ENCODE data around the gene CREBZF. TPM values are rescaled to one million over a fixed set of nuclear protein-coding genes. Genes with fewer than 3 reads are reported as not detected.

The CREBZF gene
- total RNA-seq, 2 donors from 2014 or later, result 39.3 to 47.5 TPM

- H3K9ac ChIP-seq (ENCODE audit: extremely low read depth, low read length, poor library complexity, severe bottlenecking), result no peak overlapping the region
- peaks cover 2% of the 10 kb centered on the region for H3K27me3 Mint-ChIP-seq (ENCODE audit: insufficient read depth)
- no peak overlapping the region for H3K4me3 ChIP-seq (ENCODE audit: low read length)
- DNase-seq, result no peak
- no peaks in the 10 kb centered on the region for H3K9me3 ChIP-seq (ENCODE audit: control insufficient read depth, low read length)
- TF ChIP-seq CTCF (conservative IDR thresholded peaks at IDR 0.05), result no peak
- H3K4me1 Mint-ChIP-seq, result peaks cover 8% of the 10 kb centered on the region
- no peaks in the 10 kb centered on the region for H3K4me1 ChIP-seq (ENCODE audit: control insufficient read depth, insufficient read depth, low read length)
- no peaks in the 10 kb centered on the region for H3K27me3 ChIP-seq (ENCODE audit: control insufficient read depth, insufficient read depth, low read length, poor library complexity, severe bottlenecking)
- no peak overlapping the region for H3K27ac ChIP-seq (ENCODE audit: low read depth, low read length)
- no peak overlapping the region for H3K4me3 Mint-ChIP-seq
- H3K36me3 Mint-ChIP-seq (ENCODE audit: low read depth), result no peaks in the 10 kb centered on the region
- no peaks in the 10 kb centered on the region for H3K9me3 Mint-ChIP-seq
- peak overlapping the region; percentile 23 for H3K27ac Mint-ChIP-seq
- H3K36me3 ChIP-seq (ENCODE audit: control insufficient read depth, insufficient read depth, low read length), result peaks cover 10% of the 10 kb centered on the region
- WGBS, 2 experiments (ENCODE audit: insufficient coverage in 1 of 2, insufficient read length in 1 of 2), result 88 to 93% methylated on average over 2 of the region's 2 CpGs
Measured at GRCh38 chr11:85643191-85643614, 21.7 kb downstream of the CREBZF start.

GRCh38 chr11:85634747-85635146, 30.2 kb downstream of the CREBZF start:
- Histone ChIP-seq H3K9me3 (ENCODE audit: control insufficient read depth, low read length) (no peaks in the 10 kb centered on the region), H3K27ac (ENCODE audit: low read depth, low read length) (no peak overlapping the region), H3K27me3 (ENCODE audit: control insufficient read depth, insufficient read depth, low read length, poor library complexity, severe bottlenecking) (no peaks in the 10 kb centered on the region), H3K4me1 (ENCODE audit: control insufficient read depth, insufficient read depth, low read length) (peaks cover 3% of the 10 kb centered on the region), H3K9ac (ENCODE audit: extremely low read depth, low read length, poor library complexity, severe bottlenecking) (no peak overlapping the region), H3K4me3 (ENCODE audit: low read length) (no peak overlapping the region), H3K36me3 (ENCODE audit: control insufficient read depth, insufficient read depth, low read length) (peaks cover 46% of the 10 kb centered on the region)
- Mint-ChIP-seq H3K27me3 (ENCODE audit: insufficient read depth) (no peaks in the 10 kb centered on the region), H3K27ac (no peak overlapping the region), H3K9me3 (no peaks in the 10 kb centered on the region), H3K4me1 (no peaks in the 10 kb centered on the region), H3K36me3 (ENCODE audit: low read depth) (peaks cover 45% of the 10 kb centered on the region), H3K4me3 (no peak overlapping the region)
- WGBS, 2 experiments (ENCODE audit: insufficient coverage in 1 of 2, insufficient read length in 1 of 2), result 100% methylated on average over 3 of the region's 3 CpGs; no CpG with 5 or more reads in 1 of the 2 experiments
- DNase-seq, result no peak
- TF ChIP-seq CTCF (conservative IDR thresholded peaks at IDR 0.05), result no peak

DNA sequence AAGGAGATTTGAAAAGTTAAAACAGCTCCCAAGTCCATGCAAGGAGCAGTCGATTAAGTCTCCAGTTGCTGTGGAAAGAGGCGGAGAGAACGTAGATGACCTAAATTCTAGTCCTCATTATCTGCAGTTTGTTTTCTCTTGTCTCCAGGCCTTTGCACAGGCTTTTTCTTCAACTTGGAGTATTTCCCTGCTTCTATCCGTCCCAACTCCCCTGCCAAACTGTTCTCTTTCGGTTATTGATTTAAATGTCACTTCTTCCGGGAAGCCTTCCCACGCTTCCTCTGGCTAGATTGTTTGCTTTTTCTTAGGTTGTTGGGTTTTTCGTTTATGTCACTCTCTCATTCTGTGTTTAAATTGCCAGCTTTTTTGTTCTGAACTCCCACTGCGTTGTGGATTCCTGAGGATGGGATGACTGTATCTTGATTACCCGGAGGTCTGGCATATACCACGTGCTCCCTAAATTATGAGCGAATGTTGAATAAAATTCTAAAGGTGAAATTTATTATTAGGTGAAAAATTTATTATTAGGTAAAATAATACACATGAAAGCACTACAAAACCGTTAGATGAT, 36.1 kb downstream of the CREBZF start:
- H3K36me3 ChIP-seq (ENCODE audit: control insufficient read depth, insufficient read depth, low read length), result peaks cover 16% of the 10 kb centered on the region
- H3K27me3 ChIP-seq (ENCODE audit: control insufficient read depth, insufficient read depth, low read length, poor library complexity, severe bottlenecking), result no peaks in the 10 kb centered on the region
- TF ChIP-seq CTCF (conservative IDR thresholded peaks at IDR 0.05), result no peak
- peak overlapping the region; percentile 97 for H3K27ac Mint-ChIP-seq
- no peaks in the 10 kb centered on the region for H3K9me3 Mint-ChIP-seq
- H3K36me3 Mint-ChIP-seq (ENCODE audit: low read depth), result peaks cover 22% of the 10 kb centered on the region
- H3K27ac ChIP-seq (ENCODE audit: low read depth, low read length), result no peak overlapping the region
- H3K4me3 ChIP-seq (ENCODE audit: low read length), result peak overlapping the region; percentile 91
- peaks cover 12% of the 10 kb centered on the region for H3K4me1 Mint-ChIP-seq
- H3K9ac ChIP-seq (ENCODE audit: extremely low read depth, low read length, poor library complexity, severe bottlenecking), result peak overlapping the region; percentile 89
- H3K27me3 Mint-ChIP-seq (ENCODE audit: insufficient read depth), result no peaks in the 10 kb centered on the region
- H3K4me3 Mint-ChIP-seq, result peak overlapping the region; percentile 87
- no peaks in the 10 kb centered on the region for H3K9me3 ChIP-seq (ENCODE audit: control insufficient read depth, low read length)
- WGBS, 2 experiments (ENCODE audit: insufficient coverage in 1 of 2, insufficient read length in 1 of 2), result 0 to 1% methylated on average over 6 to 11 of the region's 13 CpGs
- peaks cover 7% of the 10 kb centered on the region for H3K4me1 ChIP-seq (ENCODE audit: control insufficient read depth, insufficient read depth, low read length)
- DNase-seq, result no peak

Measured in endodermal cell (in vitro differentiated cells).